Peyer's patch (tissue), 4 donors: ENCODE data around the gene CD300E. TPM values are rescaled to one million over a fixed set of nuclear protein-coding genes. Genes with fewer than 3 reads are reported as not detected.
"Not testable (repeated sequence)": the region's sequence is repeated elsewhere in the genome, so short reads cannot be mapped to it uniquely, and the experiment has no call there.

Experiments used
- DNase-seq, 3 donors: peaks; one replicate each; pipeline ENCODE4 v3.0.0-alpha.2; 2017 to 2019
- H3K27ac ChIP-seq, 4 donors: fragments of 200-600 bp; sonication (generic); one replicate each; pipeline ENCODE4 v1.5.1; 2016 to 2019
- H3K27me3 ChIP-seq, 2 donors: fragments of 200-600 bp; sonication (generic); one replicate each; pipeline ENCODE4 v1.5.1; 2019
- H3K36me3 ChIP-seq, 3 donors: fragments of 200-600 bp; sonication (generic); one replicate each; pipeline ENCODE4 v1.5.1; 2016 to 2019
- H3K4me1 ChIP-seq, 4 donors: fragments of 200-600 bp; sonication (generic); one replicate each; pipeline ENCODE4 v1.5.1; 2016 to 2019
- H3K4me3 ChIP-seq, 4 donors: fragments of 200-600 bp; sonication (generic); 1 replicate in 3 of 4; 2 replicates in 1 of 4; pipeline ENCODE4 v1.5.1; 2016 to 2019; ENCODE audit warnings: mild to moderate bottlenecking in 1 of 4
- H3K9me3 ChIP-seq, 4 donors: fragments of 200-600 bp; sonication (generic); one replicate each; pipeline ENCODE4 v1.5.1; 2016 to 2019; ENCODE audit warnings: mild to moderate bottlenecking in 1 of 4
- CTCF ChIP-seq, 6 experiments: fragments of 450-650 bp in 4 of 6; fragments of 200-600 bp in 2 of 6; sonication (generic) in 1 of 6; IDR thresholded peaks; one replicate each; pipeline ENCODE4 v1.5.1; 2017 to 2019; ENCODE audit warnings: antibody characterized with exemption in 6 of 6, mild to moderate bottlenecking in 3 of 6, moderate library complexity in 1 of 6
- POLR2A ChIP-seq, 2 donors: fragments of 450-650 bp; IDR thresholded peaks; one replicate each; pipeline ENCODE4 v1.5.1; 2017; ENCODE audit warnings: antibody characterized with exemption in 2 of 2, mild to moderate bottlenecking in 2 of 2, moderate library complexity in 2 of 2
- total RNA-seq, 4 donors: library from RNA; depleted of rRNA; stranded (reverse); fragments of >200 nt; gene quantifications; one replicate each; pipeline ENCODE4 v1.1.0, GENCODE V29; 2016

The CD300E gene
- total RNA-seq, 4 donors from 2014 or later: not detected

GRCh38 chr17:74584292-74585060 is 39.1 kb downstream of the CD300E start:
- Histone ChIP-seq H3K36me3 (no peaks in the 10 kb centered on the region), H3K4me3 (no peak overlapping the region), H3K9me3 (no peaks in the 10 kb centered on the region), H3K27ac (peak overlapping the region in 1 of 4 donors; percentile 35), H3K4me1 (no peaks in the 10 kb centered on the region), H3K27me3 (no peaks in the 10 kb centered on the region)
- TF ChIP-seq POLR2A (IDR thresholded peaks at IDR 0.05) (no peak), CTCF (IDR thresholded peaks at IDR 0.05) (no peak)
- peak in 1 of 3 donors; percentile 43 for DNase-seq

GRCh38 chr17:74582633-74583032 is 40.9 kb downstream of the CD300E start:
- TF ChIP-seq POLR2A (IDR thresholded peaks at IDR 0.05): no peak
- TF ChIP-seq CTCF (IDR thresholded peaks at IDR 0.05): no peak
- DNase-seq: no peak
- no peaks in the 10 kb centered on the region for H3K27me3 ChIP-seq
- H3K36me3 ChIP-seq: no peaks in the 10 kb centered on the region
- H3K4me1 ChIP-seq: no peaks in the 10 kb centered on the region
- no peak overlapping the region for H3K27ac ChIP-seq
- H3K9me3 ChIP-seq: no peaks in the 10 kb centered on the region
- H3K4me3 ChIP-seq: no peak overlapping the region

- no peak for DNase-seq
- TF ChIP-seq POLR2A (IDR thresholded peaks at IDR 0.05) (no peak), CTCF (IDR thresholded peaks at IDR 0.05) (no peak)
- H3K9me3 ChIP-seq: no peaks in the 10 kb centered on the region
- no peaks in the 10 kb centered on the region for H3K27me3 ChIP-seq
- H3K36me3 ChIP-seq: no peaks in the 10 kb centered on the region
- H3K27ac ChIP-seq: no peak overlapping the region
- no peak overlapping the region for H3K4me3 ChIP-seq
- no peaks in the 10 kb centered on the region for H3K4me1 ChIP-seq
Observed at GRCh38 chr17:74579900-74580299, 43.6 kb downstream of the CD300E start.

GRCh38 chr17:74578979-74579378 is 44.6 kb downstream of the CD300E start:
- H3K36me3 ChIP-seq: no peaks in the 10 kb centered on the region
- no peaks in the 10 kb centered on the region for H3K27me3 ChIP-seq
- no peaks in the 10 kb centered on the region for H3K4me1 ChIP-seq
- H3K27ac ChIP-seq: no peak overlapping the region
- no peak for TF ChIP-seq CTCF (IDR thresholded peaks at IDR 0.05)
- TF ChIP-seq POLR2A (IDR thresholded peaks at IDR 0.05): no peak
- H3K9me3 ChIP-seq: no peaks in the 10 kb centered on the region
- H3K4me3 ChIP-seq: no peak overlapping the region
- no peak for DNase-seq

- no peaks in the 10 kb centered on the region for H3K36me3 ChIP-seq
- no peaks in the 10 kb centered on the region for H3K9me3 ChIP-seq
- no peak overlapping the region for H3K27ac ChIP-seq
- TF ChIP-seq POLR2A (IDR thresholded peaks at IDR 0.05) (no peak), CTCF (IDR thresholded peaks at IDR 0.05) (no peak)
- H3K4me3 ChIP-seq: no peak overlapping the region
- H3K4me1 ChIP-seq: no peaks in the 10 kb centered on the region
- DNase-seq: no peak
- H3K27me3 ChIP-seq: no peaks in the 10 kb centered on the region
Observed at GRCh38 chr17:74574489-74575142, 48.9 kb downstream of the CD300E start.

GRCh38 chr17:74573635-74574034 is 49.9 kb downstream of the CD300E start:
- H3K36me3 ChIP-seq, H3K27me3 ChIP-seq, H3K4me1 ChIP-seq, H3K9me3 ChIP-seq, DNase-seq, H3K4me3 ChIP-seq, H3K27ac ChIP-seq: not testable (repeated sequence)
